H9 (cell line): Measurements from ENCODE around the gene RNF217. TPM values are rescaled to one million over a fixed set of nuclear protein-coding genes. Genes with fewer than 3 reads are reported as not detected.

ENCODE experiments used
- DNase-seq: peaks from one replicate; pipeline ENCODE4 v3.0.0-alpha.2; 2017
- H2AFZ ChIP-seq: one replicate; pipeline ENCODE4 v1.6.1; 2013; ENCODE audit warnings: mild to moderate bottlenecking, low read length, control low read depth, moderate library complexity
- H2AK5ac ChIP-seq: 2 replicates; pipeline ENCODE4 v1.6.1; 2013; ENCODE audit warnings: low read length, control low read depth, mixed read lengths; ENCODE audit not compliant: insufficient read length
- H2BK120ac ChIP-seq: one replicate; pipeline ENCODE4 v1.6.1; 2013; ENCODE audit warnings: low read depth, mild to moderate bottlenecking, low read length, control low read depth, inconsistent platforms; ENCODE audit not compliant: poor library complexity, severe bottlenecking
- H2BK12ac ChIP-seq: 2 replicates; pipeline ENCODE4 v1.6.1; 2013; ENCODE audit warnings: low read length, control low read depth, mixed read lengths, low read depth; ENCODE audit not compliant: insufficient read length
- H2BK15ac ChIP-seq: 2 replicates; pipeline ENCODE4 v1.6.1; 2013; ENCODE audit warnings: low read depth, low read length, control low read depth
- H2BK20ac ChIP-seq: one replicate; pipeline ENCODE4 v1.6.1; 2013; ENCODE audit warnings: low read depth, mild to moderate bottlenecking, low read length, control low read depth, inconsistent platforms; ENCODE audit not compliant: poor library complexity, severe bottlenecking
- H2BK5ac ChIP-seq: 2 replicates; pipeline ENCODE4 v1.6.1; 2013; ENCODE audit warnings: low read length, control low read depth, mixed read lengths; ENCODE audit not compliant: insufficient read length
- H3K14ac ChIP-seq: 2 replicates; pipeline ENCODE4 v1.6.1; 2013; ENCODE audit warnings: low read length, control low read depth; ENCODE audit not compliant: insufficient read depth
- H3K18ac ChIP-seq: 2 replicates; pipeline ENCODE4 v1.6.1; 2013; ENCODE audit warnings: low read depth, mild to moderate bottlenecking, mixed read lengths, low read length, control low read depth; ENCODE audit not compliant: insufficient read length
- H3K23ac ChIP-seq: 2 replicates; pipeline ENCODE4 v1.6.1; 2013; ENCODE audit warnings: low read length, control low read depth, mixed read lengths, low read depth; ENCODE audit not compliant: insufficient read length
- H3K23me2 ChIP-seq: 2 replicates; pipeline ENCODE4 v1.6.1; 2013; ENCODE audit warnings: low read depth, mild to moderate bottlenecking, mixed read lengths, low read length, control low read depth; ENCODE audit not compliant: insufficient read length, poor library complexity, severe bottlenecking
- H3K27ac ChIP-seq: 2 replicates; pipeline ENCODE4 v1.5.1; 2013; ENCODE audit warnings: low read length, control low read depth, mixed read lengths, low read depth; ENCODE audit not compliant: insufficient read length
- H3K27me3 ChIP-seq: 2 replicates; pipeline ENCODE4 v1.6.1; 2013; ENCODE audit warnings: low read length, control low read depth, inconsistent platforms; ENCODE audit not compliant: insufficient read depth
- H3K4ac ChIP-seq: 2 replicates; pipeline ENCODE4 v1.6.1; 2013; ENCODE audit warnings: low read depth, mild to moderate bottlenecking, control low read depth, inconsistent platforms, low read length, moderate library complexity
- H3K4me1 ChIP-seq: 2 replicates; pipeline ENCODE4 v1.6.1; 2013; ENCODE audit warnings: low read length, control low read depth, inconsistent platforms; ENCODE audit not compliant: insufficient read depth
- H3K4me2 ChIP-seq: 2 replicates; pipeline ENCODE4 v1.6.1; 2013; ENCODE audit warnings: low read length, control low read depth, mixed read lengths; ENCODE audit not compliant: insufficient read length, insufficient read depth
- H3K56ac ChIP-seq: 2 replicates; pipeline ENCODE4 v1.6.1; 2013; ENCODE audit warnings: low read depth, mild to moderate bottlenecking, mixed read lengths, low read length, control low read depth; ENCODE audit not compliant: insufficient read length
- H3K79me1 ChIP-seq: 2 replicates; pipeline ENCODE4 v1.6.1; 2013; ENCODE audit warnings: low read depth, mild to moderate bottlenecking, moderate library complexity, low read length, control low read depth, inconsistent platforms; ENCODE audit not compliant: insufficient read depth, poor library complexity, severe bottlenecking
- H3K79me2 ChIP-seq: 2 replicates; pipeline ENCODE4 v1.6.1; 2013; ENCODE audit warnings: low read length, control low read depth, inconsistent platforms; ENCODE audit not compliant: insufficient read depth
- H3K9ac ChIP-seq: 2 replicates; pipeline ENCODE4 v1.6.1; 2013; ENCODE audit warnings: low read length, control low read depth, mixed read lengths; ENCODE audit not compliant: insufficient read length; ENCODE audit errors: extremely low read depth
- H3K9me3 ChIP-seq: one replicate; pipeline ENCODE4 v1.6.1; 2013; ENCODE audit warnings: low read depth, low read length, inconsistent platforms; ENCODE audit not compliant: control insufficient read depth
- H3T11ph ChIP-seq: one replicate; pipeline ENCODE4 v1.6.1; 2013; ENCODE audit warnings: mild to moderate bottlenecking, low read length, control low read depth, inconsistent platforms
- H4K20me1 ChIP-seq: one replicate; pipeline ENCODE4 v1.6.1; 2013; ENCODE audit not compliant: control insufficient read depth, insufficient read length, insufficient read depth
- H4K5ac ChIP-seq: 2 replicates; pipeline ENCODE4 v1.6.1; 2013; ENCODE audit warnings: low read depth, mild to moderate bottlenecking, mixed read lengths, low read length, control low read depth; ENCODE audit not compliant: insufficient read length
- H4K8ac ChIP-seq: replicated peaks from 2 replicates; pipeline ENCODE4 v1.6.1; 2013; ENCODE audit warnings: low read length, control low read depth, mixed read lengths, low read depth; ENCODE audit not compliant: insufficient read length
- H4K91ac ChIP-seq: 2 replicates; pipeline ENCODE4 v1.6.1; 2013; ENCODE audit warnings: low read depth, mild to moderate bottlenecking, moderate library complexity, mixed read lengths, low read length, control low read depth; ENCODE audit not compliant: insufficient read length
- H3K27ac Mint-ChIP-seq, 3 experiments: 2 replicates in 2 of 3; 3 replicates in 1 of 3; pipeline ENCODE4 v1.8.0; 2020 to 2021; ENCODE audit warnings: mixed read lengths in 3 of 3, mild to moderate bottlenecking in 1 of 3, moderate library complexity in 1 of 3
- H3K27me3 Mint-ChIP-seq: 2 replicates; pipeline ENCODE4 v1.8.0; 2021; ENCODE audit warnings: low read depth, mild to moderate bottlenecking, moderate library complexity, mixed read lengths
- H3K36me3 Mint-ChIP-seq, 3 experiments: 2 replicates in 2 of 3; 3 replicates in 1 of 3; pipeline ENCODE4 v1.8.0; 2020 to 2021; ENCODE audit warnings: low read depth in 3 of 3, mixed read lengths in 3 of 3; ENCODE audit not compliant: insufficient read depth in 1 of 3
- H3K4me1 Mint-ChIP-seq, 2 experiments: 2 replicates each; pipeline ENCODE4 v1.8.0; 2020; ENCODE audit warnings: mixed read lengths in 2 of 2
- H3K4me3 Mint-ChIP-seq, 2 experiments: 2 replicates in 1 of 2; 3 replicates in 1 of 2; pipeline ENCODE4 v1.8.0; 2020 to 2021; ENCODE audit warnings: mild to moderate bottlenecking in 2 of 2, mixed read lengths in 2 of 2, moderate library complexity in 1 of 2
- H3K9me3 Mint-ChIP-seq, 2 experiments: 2 replicates in 1 of 2; 3 replicates in 1 of 2; pipeline ENCODE4 v1.8.0; 2020; ENCODE audit warnings: mild to moderate bottlenecking in 2 of 2, mixed read lengths in 2 of 2, moderate library complexity in 1 of 2
- CTCF ChIP-seq: fragments of 200-600 bp; sonication (generic); conservative IDR thresholded peaks from 3 replicates; pipeline ENCODE4 v1.8.0; 2021; ENCODE audit warnings: antibody characterized with exemption, mild to moderate bottlenecking
- WGBS: extraction: QIAGEN DNeasy Blood & Tissue Kit; methylation state at CpG from one replicate; pipeline ENCODE4 v1.1.7; 2013; ENCODE audit warnings: missing lambda C conversion rate, low lambda C conversion rate, mixed read lengths; ENCODE audit not compliant: insufficient read length; ENCODE audit errors: extremely low coverage; 5-methylcytosine and 5-hydroxymethylcytosine counted together
- total RNA-seq: library from RNA; stranded (reverse); gene quantifications from 2 replicates; pipeline ENCODE4 v1.2.1, GENCODE V29; 2021

The RNF217 gene
- total RNA-seq, 1 experiment from 2014 or later = 9.6 TPM

GRCh38 chr6:125053809-125054208 lies 91.6 kb downstream of the RNF217 start:
- H3K23me2 ChIP-seq = no peaks in the 10 kb centered on the region
- H3K27me3 Mint-ChIP-seq = no peaks in the 10 kb centered on the region
- no peak overlapping the region for H3T11ph ChIP-seq
- H3K4me1 ChIP-seq = no peaks in the 10 kb centered on the region
- no peak overlapping the region for H3K4ac ChIP-seq
- H3K14ac ChIP-seq = no peak overlapping the region
- no peaks in the 10 kb centered on the region for H3K4me1 Mint-ChIP-seq
- TF ChIP-seq CTCF = no peak
- H3K79me1 ChIP-seq = no peaks in the 10 kb centered on the region
- no peaks in the 10 kb centered on the region for H3K79me2 ChIP-seq
- H3K18ac ChIP-seq = no peak overlapping the region
- H2AK5ac ChIP-seq = no peak overlapping the region
- no peak overlapping the region for H3K4me3 Mint-ChIP-seq
- no peaks in the 10 kb centered on the region for H4K20me1 ChIP-seq
- H2AFZ ChIP-seq = no peak overlapping the region
- no peak overlapping the region for H3K27ac ChIP-seq
- no peak overlapping the region for H3K27ac Mint-ChIP-seq
- no peak overlapping the region for H2BK12ac ChIP-seq
- no peaks in the 10 kb centered on the region for H3K9me3 Mint-ChIP-seq
- H4K91ac ChIP-seq = no peak overlapping the region
- no peak overlapping the region for H2BK15ac ChIP-seq
- no CpG with 5 or more reads among the region's 2 CpGs for WGBS
- no peaks in the 10 kb centered on the region for H3K36me3 Mint-ChIP-seq
- no peak overlapping the region for H2BK5ac ChIP-seq
- H3K9ac ChIP-seq = no peak overlapping the region
- no peak overlapping the region for H3K4me2 ChIP-seq
- no peak for DNase-seq
- no peak overlapping the region for H3K56ac ChIP-seq
- H3K9me3 ChIP-seq = no peaks in the 10 kb centered on the region
- no peak overlapping the region for H4K5ac ChIP-seq
- H3K27me3 ChIP-seq = no peaks in the 10 kb centered on the region
- no peak overlapping the region for H4K8ac ChIP-seq
- no peak overlapping the region for H2BK120ac ChIP-seq
- H3K23ac ChIP-seq = no peak overlapping the region
- H2BK20ac ChIP-seq = no peak overlapping the region
